Hepatocyte (in vitro differentiated cells): ENCODE data around the gene CD82. TPM values are rescaled to one million over a fixed set of nuclear protein-coding genes. Genes with fewer than 3 reads are reported as not detected.

Experiments used
- DNase-seq: peaks from one replicate; pipeline ENCODE4 v3.0.0-alpha.2; 2016; ENCODE audit warnings: low spot score
- H2AFZ ChIP-seq: fragments of 200-600 bp; sonication (generic); 2 replicates; pipeline ENCODE4 v1.6.0; 2016; ENCODE audit warnings: antibody characterized with exemption, mild to moderate bottlenecking
- H3K27ac ChIP-seq: fragments of 200-600 bp; sonication (generic); 2 replicates; pipeline ENCODE4 v1.5.1; 2016; ENCODE audit warnings: mild to moderate bottlenecking
- H3K27me3 ChIP-seq: fragments of 200-600 bp; sonication (generic); 2 replicates; pipeline ENCODE4 v1.6.1; 2016
- H3K36me3 ChIP-seq: fragments of 200-600 bp; sonication (generic); replicated peaks from 2 replicates; pipeline ENCODE4 v1.5.1; 2016; ENCODE audit warnings: low read depth; ENCODE audit not compliant: insufficient read depth
- H3K4me1 ChIP-seq: fragments of 200-600 bp; sonication (generic); 2 replicates; pipeline ENCODE4 v1.5.1; 2016; ENCODE audit warnings: mild to moderate bottlenecking, moderate library complexity; ENCODE audit not compliant: insufficient read depth
- H3K4me2 ChIP-seq: fragments of 200-600 bp; sonication (generic); 2 replicates; pipeline ENCODE4 v1.6.0; 2016
- H3K4me3 ChIP-seq: fragments of 200-600 bp; sonication (generic); 2 replicates; pipeline ENCODE4 v1.5.1; 2016; ENCODE audit warnings: mild to moderate bottlenecking
- H3K79me2 ChIP-seq: fragments of 200-600 bp; sonication (generic); 2 replicates; pipeline ENCODE4 v1.6.0; 2017; ENCODE audit warnings: mild to moderate bottlenecking
- H3K9me2 ChIP-seq: fragments of 200-600 bp; sonication (generic); replicated peaks from 2 replicates; pipeline ENCODE4 v1.6.0; 2017; ENCODE audit warnings: mild to moderate bottlenecking; ENCODE audit not compliant: insufficient read depth
- H3K9me3 ChIP-seq: fragments of 200-600 bp; sonication (generic); 2 replicates; pipeline ENCODE4 v1.5.1; 2016; ENCODE audit warnings: low read depth, mild to moderate bottlenecking
- H4K20me1 ChIP-seq: fragments of 200-600 bp; sonication (generic); 2 replicates; pipeline ENCODE4 v1.6.0; 2016; ENCODE audit warnings: mild to moderate bottlenecking; ENCODE audit not compliant: insufficient read depth, poor library complexity, severe bottlenecking
- EZH2 ChIP-seq: fragments of 200-600 bp; sonication (generic); IDR thresholded peaks from 2 replicates; pipeline ENCODE4 v1.6.1; 2016; ENCODE audit warnings: antibody characterized with exemption, mild to moderate bottlenecking, borderline replicate concordance
- EZH2phosphoT487 ChIP-seq: fragments of 200-600 bp; sonication (generic); IDR thresholded peaks from one replicate; pipeline ENCODE4 v1.6.1; 2018; ENCODE audit warnings: antibody characterized with exemption, mild to moderate bottlenecking, low read depth, moderate library complexity; ENCODE audit not compliant: unreplicated experiment, severe bottlenecking
- WGBS: methylation state at CpG from one replicate; pipeline ENCODE4 v1.1.6; 2016; ENCODE audit warnings: low lambda C conversion rate; ENCODE audit errors: missing lambda C conversion rate; 5-methylcytosine and 5-hydroxymethylcytosine counted together
- polyA plus RNA-seq: library from polyadenylated mRNA; unstranded; fragments of >200 nt; fragmentation: Nextera tagmentation; extraction: Ambion mirVana; gene quantifications from 2 replicates; pipeline ENCODE4 v1.2.1, GENCODE V29; 2016
- total RNA-seq: library from RNA; depleted of rRNA; stranded (reverse); fragments of >200 nt; gene quantifications from 2 replicates; pipeline ENCODE4 v1.2.3, GENCODE V29; 2014
- TF ChIP-seq, protein P1 (sequence below): fragments of 200-600 bp; sonication (generic); IDR thresholded peaks from 2 replicates; pipeline ENCODE4 v1.5.1; 2016; ENCODE audit warnings: antibody characterized with exemption, mild to moderate bottlenecking; ENCODE audit not compliant: poor library complexity

The CD82 gene
- total and polyA plus RNA-seq, 2 experiments from 2014 or later, result 38.7 to 157 TPM

DNA sequence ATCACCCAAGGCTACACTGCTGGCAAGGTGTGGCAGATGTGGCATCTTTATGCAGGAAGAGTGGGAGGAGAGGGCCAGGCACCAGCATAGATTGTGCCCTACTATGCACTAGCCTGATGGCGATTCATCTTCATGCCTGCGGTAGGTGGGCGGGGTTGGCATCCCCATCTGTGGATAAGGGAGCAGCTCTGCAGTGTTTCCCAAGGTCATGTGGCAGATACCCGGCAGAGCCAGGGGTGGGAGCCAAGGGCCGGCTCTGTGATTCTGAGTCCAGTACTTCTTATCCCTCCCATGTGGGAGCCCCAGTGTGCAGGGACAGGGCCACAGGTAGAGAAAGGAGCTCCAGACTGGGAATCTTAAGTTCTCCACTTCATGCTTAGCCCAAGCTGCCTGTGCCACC, 20.0 kb downstream of the CD82 start:
- Histone ChIP-seq H3K4me3 (no peak overlapping the region), H3K9me2 (no peaks in the 10 kb centered on the region), H3K27ac (no peak overlapping the region), H3K79me2 (no peaks in the 10 kb centered on the region), H3K4me2 (no peak overlapping the region), H4K20me1 (no peaks in the 10 kb centered on the region), H3K9me3 (no peaks in the 10 kb centered on the region), H3K4me1 (peaks cover 9% of the 10 kb centered on the region), H2AFZ (no peak overlapping the region), H3K36me3 (no peaks in the 10 kb centered on the region), H3K27me3 (no peaks in the 10 kb centered on the region)
- DNase-seq, result no peak
- 78% methylated on average over 5 of the region's 5 CpGs for WGBS
- no peak for TF ChIP-seq EZH2phosphoT487
- TF ChIP-seq, protein P1, sequence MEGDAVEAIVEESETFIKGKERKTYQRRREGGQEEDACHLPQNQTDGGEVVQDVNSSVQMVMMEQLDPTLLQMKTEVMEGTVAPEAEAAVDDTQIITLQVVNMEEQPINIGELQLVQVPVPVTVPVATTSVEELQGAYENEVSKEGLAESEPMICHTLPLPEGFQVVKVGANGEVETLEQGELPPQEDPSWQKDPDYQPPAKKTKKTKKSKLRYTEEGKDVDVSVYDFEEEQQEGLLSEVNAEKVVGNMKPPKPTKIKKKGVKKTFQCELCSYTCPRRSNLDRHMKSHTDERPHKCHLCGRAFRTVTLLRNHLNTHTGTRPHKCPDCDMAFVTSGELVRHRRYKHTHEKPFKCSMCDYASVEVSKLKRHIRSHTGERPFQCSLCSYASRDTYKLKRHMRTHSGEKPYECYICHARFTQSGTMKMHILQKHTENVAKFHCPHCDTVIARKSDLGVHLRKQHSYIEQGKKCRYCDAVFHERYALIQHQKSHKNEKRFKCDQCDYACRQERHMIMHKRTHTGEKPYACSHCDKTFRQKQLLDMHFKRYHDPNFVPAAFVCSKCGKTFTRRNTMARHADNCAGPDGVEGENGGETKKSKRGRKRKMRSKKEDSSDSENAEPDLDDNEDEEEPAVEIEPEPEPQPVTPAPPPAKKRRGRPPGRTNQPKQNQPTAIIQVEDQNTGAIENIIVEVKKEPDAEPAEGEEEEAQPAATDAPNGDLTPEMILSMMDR, result no peak
- TF ChIP-seq EZH2, result no peak

GRCh38 chr11:44589301-44589700, 23.8 kb downstream of the CD82 start:
- peaks cover 21% of the 10 kb centered on the region for H3K4me1 ChIP-seq
- no peaks in the 10 kb centered on the region for H3K9me3 ChIP-seq
- TF ChIP-seq, protein P1, result no peak
- no peak for TF ChIP-seq EZH2
- TF ChIP-seq EZH2phosphoT487, result no peak
- no peaks in the 10 kb centered on the region for H3K79me2 ChIP-seq
- no peaks in the 10 kb centered on the region for H4K20me1 ChIP-seq
- H3K9me2 ChIP-seq, result no peaks in the 10 kb centered on the region
- H2AFZ ChIP-seq, result no peak overlapping the region
- H3K4me3 ChIP-seq, result no peak overlapping the region
- H3K27me3 ChIP-seq, result no peaks in the 10 kb centered on the region
- peak; percentile 48 for DNase-seq
- WGBS, result 74% methylated on average over 3 of the region's 3 CpGs
- H3K36me3 ChIP-seq, result no peaks in the 10 kb centered on the region
- no peak overlapping the region for H3K4me2 ChIP-seq
- peak overlapping the region; percentile 70 for H3K27ac ChIP-seq

- no peak overlapping the region for H3K27ac ChIP-seq
- H4K20me1 ChIP-seq, result no peaks in the 10 kb centered on the region
- H2AFZ ChIP-seq, result no peak overlapping the region
- H3K9me2 ChIP-seq, result no peaks in the 10 kb centered on the region
- no peaks in the 10 kb centered on the region for H3K9me3 ChIP-seq
- TF ChIP-seq EZH2phosphoT487 (no peak), EZH2 (no peak)
- TF ChIP-seq, protein P1, result no peak
- H3K4me1 ChIP-seq, result peaks cover 24% of the 10 kb centered on the region
- no peaks in the 10 kb centered on the region for H3K36me3 ChIP-seq
- H3K27me3 ChIP-seq, result no peaks in the 10 kb centered on the region
- 72% methylated on average over 6 of the region's 6 CpGs for WGBS
- H3K4me3 ChIP-seq, result no peak overlapping the region
- H3K79me2 ChIP-seq, result no peaks in the 10 kb centered on the region
- H3K4me2 ChIP-seq, result no peak overlapping the region
- no peak for DNase-seq
Observed at GRCh38 chr11:44590769-44591168, 25.3 kb downstream of the CD82 start.

GRCh38 chr11:44591557-44591956, 26.1 kb downstream of the CD82 start:
- Histone ChIP-seq H3K9me3 (no peaks in the 10 kb centered on the region), H3K4me3 (no peak overlapping the region), H2AFZ (no peak overlapping the region), H3K36me3 (no peaks in the 10 kb centered on the region), H3K9me2 (no peaks in the 10 kb centered on the region), H3K4me2 (no peak overlapping the region), H3K27me3 (no peaks in the 10 kb centered on the region), H4K20me1 (no peaks in the 10 kb centered on the region), H3K27ac (peak overlapping the region; percentile 74), H3K79me2 (no peaks in the 10 kb centered on the region), H3K4me1 (peaks cover 31% of the 10 kb centered on the region)
- TF ChIP-seq, protein P1, result no peak
- no peak for TF ChIP-seq EZH2
- no peak for TF ChIP-seq EZH2phosphoT487
- WGBS, result 89% methylated on average over 4 of the region's 4 CpGs
- no peak for DNase-seq
